Uterus (tissue), 4 donors: ENCODE results near the gene ACAD10. TPM values are rescaled to one million over a fixed set of nuclear protein-coding genes. Genes with fewer than 3 reads are reported as not detected.

Source experiments
- DNase-seq, 2 donors: peaks; one replicate each; pipeline ENCODE4 v3.0.0-alpha.2; 2019 to 2020
- H3K27ac ChIP-seq, 2 donors: fragments of 200-600 bp; sonication (generic); 1 replicate in 1 of 2; 2 replicates in 1 of 2; pipeline ENCODE4 v1.5.1; 2016 to 2018
- H3K27me3 ChIP-seq, 2 donors: fragments of 200-600 bp; sonication (generic); one replicate each; pipeline ENCODE4 v1.5.1; 2018 to 2019; ENCODE audit warnings: control low read depth in 1 of 2
- H3K36me3 ChIP-seq, 2 donors: fragments of 200-600 bp; sonication (generic); one replicate each; pipeline ENCODE4 v1.5.1; 2019; ENCODE audit warnings: control low read depth in 1 of 2
- H3K4me1 ChIP-seq, 2 donors: fragments of 200-600 bp; sonication (generic); one replicate each; pipeline ENCODE4 v1.5.1; 2018 to 2019; ENCODE audit warnings: control low read depth in 1 of 2
- H3K4me3 ChIP-seq, 2 donors: fragments of 200-600 bp; sonication (generic); 1 replicate in 1 of 2; 2 replicates in 1 of 2; pipeline ENCODE4 v1.5.1; 2018 to 2019; ENCODE audit warnings: mild to moderate bottlenecking in 1 of 2
- H3K9me3 ChIP-seq, 2 donors: fragments of 200-600 bp; sonication (generic); one replicate each; pipeline ENCODE4 v1.5.1; 2019; ENCODE audit warnings: control low read depth in 1 of 2
- POLR2A ChIP-seq, 2 donors: fragments of 450-650 bp; IDR thresholded peaks; one replicate each; pipeline ENCODE4 v1.6.1; 2016; ENCODE audit warnings: antibody characterized with exemption in 2 of 2, mild to moderate bottlenecking in 1 of 2, moderate library complexity in 1 of 2
- intact Hi-C: fragments of 100-400 bp; cut with DNase I; formaldehyde crosslinking; loops from one replicate; pipeline ENCODE4 v1.15.1; 2023; ENCODE audit warnings: low total_unique reads
- total RNA-seq, 4 donors: library from RNA; depleted of rRNA in 3 of 4; stranded (reverse); fragments of >200 nt in 3 of 4; gene quantifications; one replicate each; pipeline versions ENCODE4 v1.1.0 to v1.2.4, GENCODE V29; 2014 to 2023
- TF ChIP-seq, protein P1 (sequence below), 4 experiments: fragments of 200-600 bp in 2 of 4; fragments of 450-650 bp in 2 of 4; sonication (generic) in 2 of 4; IDR thresholded peaks; one replicate each; pipeline ENCODE4 v1.5.1; 2016 to 2019; ENCODE audit warnings: antibody characterized with exemption in 4 of 4, mild to moderate bottlenecking in 2 of 4, moderate library complexity in 1 of 4
- donor health status: DM: yes; HTN: yes; CAD: no.

Gene ACAD10
- total RNA-seq, 4 donors from 2014 or later: 19.4 to 46.4 (median 26.7) TPM

GRCh38 chr12:111785651-111786050, 99.8 kb downstream of the ACAD10 start:
- Histone ChIP-seq H3K4me3 (no peak overlapping the region), H3K27ac (no peak overlapping the region), H3K4me1 (no peaks in the 10 kb centered on the region), H3K36me3 (no peaks in the 10 kb centered on the region), H3K9me3 (no peaks in the 10 kb centered on the region), H3K27me3 (no peaks in the 10 kb centered on the region)
- intact Hi-C loops: no loop called here
- no peak for TF ChIP-seq POLR2A (IDR thresholded peaks at IDR 0.05)
- TF ChIP-seq, protein P1, sequence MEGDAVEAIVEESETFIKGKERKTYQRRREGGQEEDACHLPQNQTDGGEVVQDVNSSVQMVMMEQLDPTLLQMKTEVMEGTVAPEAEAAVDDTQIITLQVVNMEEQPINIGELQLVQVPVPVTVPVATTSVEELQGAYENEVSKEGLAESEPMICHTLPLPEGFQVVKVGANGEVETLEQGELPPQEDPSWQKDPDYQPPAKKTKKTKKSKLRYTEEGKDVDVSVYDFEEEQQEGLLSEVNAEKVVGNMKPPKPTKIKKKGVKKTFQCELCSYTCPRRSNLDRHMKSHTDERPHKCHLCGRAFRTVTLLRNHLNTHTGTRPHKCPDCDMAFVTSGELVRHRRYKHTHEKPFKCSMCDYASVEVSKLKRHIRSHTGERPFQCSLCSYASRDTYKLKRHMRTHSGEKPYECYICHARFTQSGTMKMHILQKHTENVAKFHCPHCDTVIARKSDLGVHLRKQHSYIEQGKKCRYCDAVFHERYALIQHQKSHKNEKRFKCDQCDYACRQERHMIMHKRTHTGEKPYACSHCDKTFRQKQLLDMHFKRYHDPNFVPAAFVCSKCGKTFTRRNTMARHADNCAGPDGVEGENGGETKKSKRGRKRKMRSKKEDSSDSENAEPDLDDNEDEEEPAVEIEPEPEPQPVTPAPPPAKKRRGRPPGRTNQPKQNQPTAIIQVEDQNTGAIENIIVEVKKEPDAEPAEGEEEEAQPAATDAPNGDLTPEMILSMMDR (IDR thresholded peaks at IDR 0.05): no peak
- DNase-seq: no peak

DNA sequence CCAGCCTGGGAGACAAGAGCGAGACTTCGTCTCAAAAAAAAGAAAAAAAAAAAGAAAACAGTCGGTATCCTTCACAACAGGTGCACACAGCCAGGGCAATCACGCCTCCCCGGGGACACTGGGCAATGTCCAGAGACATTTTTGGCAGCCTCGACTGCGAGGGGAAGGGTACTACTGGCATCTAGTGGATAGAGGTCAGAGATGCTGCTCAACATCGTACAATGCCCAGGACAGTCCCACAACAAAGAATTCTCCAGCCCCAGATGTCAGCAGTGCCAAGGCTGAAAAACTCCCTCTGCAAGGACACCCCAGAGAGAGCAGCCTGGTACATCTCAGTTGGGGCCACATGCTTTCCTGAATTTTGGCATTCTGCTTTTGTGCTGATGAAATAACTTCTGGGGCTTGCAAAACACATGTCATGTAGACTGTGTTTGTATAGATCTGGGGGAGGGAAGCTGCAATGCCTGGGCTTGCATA, 102.4 kb downstream of the ACAD10 start:
- intact Hi-C loops: no loop called here
- Histone ChIP-seq H3K36me3 (no peaks in the 10 kb centered on the region), H3K27me3 (no peaks in the 10 kb centered on the region), H3K4me1 (no peaks in the 10 kb centered on the region), H3K4me3 (no peak overlapping the region), H3K9me3 (no peaks in the 10 kb centered on the region), H3K27ac (no peak overlapping the region)
- DNase-seq: no peak
- TF ChIP-seq, protein P1 (IDR thresholded peaks at IDR 0.05): peak in 3 of 4 experiments; percentile 10 to 35 (median 13)
- no peak for TF ChIP-seq POLR2A (IDR thresholded peaks at IDR 0.05)

- H3K27ac ChIP-seq: no peak overlapping the region
- H3K4me3 ChIP-seq: no peak overlapping the region
- H3K9me3 ChIP-seq: no peaks in the 10 kb centered on the region
- no peaks in the 10 kb centered on the region for H3K36me3 ChIP-seq
- no peak for DNase-seq
- H3K4me1 ChIP-seq: no peaks in the 10 kb centered on the region
- H3K27me3 ChIP-seq: no peaks in the 10 kb centered on the region
- no peak for TF ChIP-seq POLR2A (IDR thresholded peaks at IDR 0.05)
- TF ChIP-seq, protein P1 (IDR thresholded peaks at IDR 0.05): no peak
- intact Hi-C loops: no loop called here
These were observed 103.9 kb downstream of the ACAD10 start for GRCh38 chr12:111789779-111790178.

- Histone ChIP-seq H3K4me1 (no peaks in the 10 kb centered on the region), H3K27ac (peak overlapping the region in 1 of 2 donors; percentile 65), H3K27me3 (no peaks in the 10 kb centered on the region), H3K4me3 (no peak overlapping the region), H3K9me3 (no peaks in the 10 kb centered on the region), H3K36me3 (no peaks in the 10 kb centered on the region)
- TF ChIP-seq POLR2A (IDR thresholded peaks at IDR 0.05): no peak
- TF ChIP-seq, protein P1 (IDR thresholded peaks at IDR 0.05): no peak
- intact Hi-C loops: no loop called here
- DNase-seq: no peak
These were observed 105.7 kb downstream of the ACAD10 start for GRCh38 chr12:111791507-111791906.

- peak; percentile 67 to 74 for DNase-seq
- TF ChIP-seq, protein P1 (IDR thresholded peaks at IDR 0.05): no peak
- TF ChIP-seq POLR2A (IDR thresholded peaks at IDR 0.05): no peak
- intact Hi-C loops: no loop called here
- H3K27me3 ChIP-seq: no peaks in the 10 kb centered on the region
- no peak overlapping the region for H3K4me3 ChIP-seq
- no peaks in the 10 kb centered on the region for H3K36me3 ChIP-seq
- no peaks in the 10 kb centered on the region for H3K4me1 ChIP-seq
- H3K9me3 ChIP-seq: no peaks in the 10 kb centered on the region
- peak overlapping the region in 1 of 2 donors; percentile 65 for H3K27ac ChIP-seq
These were observed 106.5 kb downstream of the ACAD10 start for GRCh38 chr12:111792155-111792855.
